H1 (cell line): ENCODE data around the gene HCK. TPM values are rescaled to one million over a fixed set of nuclear protein-coding genes. Genes with fewer than 3 reads are reported as not detected.

ENCODE experiments used
- ASH2L ChIP-seq: fragments of 200-600, 300-600 bp; sonication (generic); IDR thresholded peaks from one replicate; pipeline ENCODE4 v1.7.1; 2017; ENCODE audit warnings: low read length
- CEBPB ChIP-seq: IDR thresholded peaks from 2 replicates; pipeline ENCODE4 v1.6.1; 2012; ENCODE audit warnings: low read depth, low read length
- KDM1A ChIP-seq: fragments of 200-600, 300-600 bp; sonication (generic); IDR thresholded peaks from 2 replicates; pipeline ENCODE4 v1.7.1; 2016; ENCODE audit warnings: mild to moderate bottlenecking, low read length, borderline replicate concordance
- TAF7 ChIP-seq: optimal IDR thresholded peaks from 2 replicates; pipeline ENCODE3; 2011; ENCODE audit warnings: low read depth, mild to moderate bottlenecking, inconsistent platforms, low read length, moderate library complexity, borderline replicate concordance
- polyA plus RNA-seq, 7 experiments: library from polyadenylated mRNA; depleted of rRNA in 3 of 7; stranded (reverse) in 5 of 7; unstranded in 2 of 7; fragments of >200 nt in 5 of 7; fragments of 200-250 nt in 2 of 7; gene quantifications; 1 replicate in 5 of 7; 2 replicates in 1 of 7; 4 replicates in 1 of 7; pipeline versions ENCODE4 v1.2.1 to v1.2.3, GENCODE V29; 2011 to 2013; ENCODE audit warnings: missing spikeins in 2 of 7, mixed read lengths in 2 of 7
- total RNA-seq: library from RNA; stranded (reverse); fragmentation: NEBNext Ultra II Directional; extraction: Animal tissue kit (Norgen Biotek cat#: 25700); gene quantifications from 2 replicates; pipeline ENCODE4 v1.2.1, GENCODE V29; 2021
- TF ChIP-seq, protein P1 (sequence below): fragments of 300-600 bp; sonication (generic); IDR thresholded peaks from 2 replicates; pipeline ENCODE4 v1.7.1; 2012; ENCODE audit warnings: low read length, moderate library complexity, mild to moderate bottlenecking, inconsistent platforms; ENCODE audit not compliant: insufficient replicate concordance

Gene HCK
- total and polyA plus RNA-seq, 2 of the 8 experiments (the other 6 are each of a cell fraction or from before 2014, with no cell fraction given) = 0.37 to 4.3 TPM

DNA sequence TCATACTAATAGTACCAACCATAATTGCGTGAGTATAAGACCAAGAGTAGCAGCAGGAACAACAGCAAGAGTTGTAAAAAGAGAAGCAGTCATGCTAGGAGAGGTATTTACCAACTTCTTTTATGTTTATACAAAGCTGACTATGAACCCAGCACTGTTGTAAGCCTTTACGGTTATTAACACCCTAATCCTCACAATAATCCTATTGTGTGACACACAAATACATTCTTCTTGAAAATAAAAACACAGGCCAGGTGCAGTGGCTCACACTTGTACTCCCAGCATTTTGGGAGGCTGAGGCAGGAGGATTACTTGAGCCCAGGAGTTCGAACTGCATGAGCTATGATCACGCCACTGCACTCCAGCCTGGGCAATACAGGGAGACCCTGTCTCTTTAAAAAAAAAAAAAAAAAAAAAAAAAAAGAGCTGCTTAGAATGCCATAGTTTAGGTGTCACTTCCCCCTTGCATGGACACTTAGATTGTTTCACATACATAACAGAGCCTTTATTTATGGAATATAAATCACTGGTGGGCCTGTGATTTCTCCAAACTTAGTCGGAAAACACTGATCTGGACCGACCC lies 20.2 kb downstream of the HCK start (continued):
- TF ChIP-seq, protein P1, sequence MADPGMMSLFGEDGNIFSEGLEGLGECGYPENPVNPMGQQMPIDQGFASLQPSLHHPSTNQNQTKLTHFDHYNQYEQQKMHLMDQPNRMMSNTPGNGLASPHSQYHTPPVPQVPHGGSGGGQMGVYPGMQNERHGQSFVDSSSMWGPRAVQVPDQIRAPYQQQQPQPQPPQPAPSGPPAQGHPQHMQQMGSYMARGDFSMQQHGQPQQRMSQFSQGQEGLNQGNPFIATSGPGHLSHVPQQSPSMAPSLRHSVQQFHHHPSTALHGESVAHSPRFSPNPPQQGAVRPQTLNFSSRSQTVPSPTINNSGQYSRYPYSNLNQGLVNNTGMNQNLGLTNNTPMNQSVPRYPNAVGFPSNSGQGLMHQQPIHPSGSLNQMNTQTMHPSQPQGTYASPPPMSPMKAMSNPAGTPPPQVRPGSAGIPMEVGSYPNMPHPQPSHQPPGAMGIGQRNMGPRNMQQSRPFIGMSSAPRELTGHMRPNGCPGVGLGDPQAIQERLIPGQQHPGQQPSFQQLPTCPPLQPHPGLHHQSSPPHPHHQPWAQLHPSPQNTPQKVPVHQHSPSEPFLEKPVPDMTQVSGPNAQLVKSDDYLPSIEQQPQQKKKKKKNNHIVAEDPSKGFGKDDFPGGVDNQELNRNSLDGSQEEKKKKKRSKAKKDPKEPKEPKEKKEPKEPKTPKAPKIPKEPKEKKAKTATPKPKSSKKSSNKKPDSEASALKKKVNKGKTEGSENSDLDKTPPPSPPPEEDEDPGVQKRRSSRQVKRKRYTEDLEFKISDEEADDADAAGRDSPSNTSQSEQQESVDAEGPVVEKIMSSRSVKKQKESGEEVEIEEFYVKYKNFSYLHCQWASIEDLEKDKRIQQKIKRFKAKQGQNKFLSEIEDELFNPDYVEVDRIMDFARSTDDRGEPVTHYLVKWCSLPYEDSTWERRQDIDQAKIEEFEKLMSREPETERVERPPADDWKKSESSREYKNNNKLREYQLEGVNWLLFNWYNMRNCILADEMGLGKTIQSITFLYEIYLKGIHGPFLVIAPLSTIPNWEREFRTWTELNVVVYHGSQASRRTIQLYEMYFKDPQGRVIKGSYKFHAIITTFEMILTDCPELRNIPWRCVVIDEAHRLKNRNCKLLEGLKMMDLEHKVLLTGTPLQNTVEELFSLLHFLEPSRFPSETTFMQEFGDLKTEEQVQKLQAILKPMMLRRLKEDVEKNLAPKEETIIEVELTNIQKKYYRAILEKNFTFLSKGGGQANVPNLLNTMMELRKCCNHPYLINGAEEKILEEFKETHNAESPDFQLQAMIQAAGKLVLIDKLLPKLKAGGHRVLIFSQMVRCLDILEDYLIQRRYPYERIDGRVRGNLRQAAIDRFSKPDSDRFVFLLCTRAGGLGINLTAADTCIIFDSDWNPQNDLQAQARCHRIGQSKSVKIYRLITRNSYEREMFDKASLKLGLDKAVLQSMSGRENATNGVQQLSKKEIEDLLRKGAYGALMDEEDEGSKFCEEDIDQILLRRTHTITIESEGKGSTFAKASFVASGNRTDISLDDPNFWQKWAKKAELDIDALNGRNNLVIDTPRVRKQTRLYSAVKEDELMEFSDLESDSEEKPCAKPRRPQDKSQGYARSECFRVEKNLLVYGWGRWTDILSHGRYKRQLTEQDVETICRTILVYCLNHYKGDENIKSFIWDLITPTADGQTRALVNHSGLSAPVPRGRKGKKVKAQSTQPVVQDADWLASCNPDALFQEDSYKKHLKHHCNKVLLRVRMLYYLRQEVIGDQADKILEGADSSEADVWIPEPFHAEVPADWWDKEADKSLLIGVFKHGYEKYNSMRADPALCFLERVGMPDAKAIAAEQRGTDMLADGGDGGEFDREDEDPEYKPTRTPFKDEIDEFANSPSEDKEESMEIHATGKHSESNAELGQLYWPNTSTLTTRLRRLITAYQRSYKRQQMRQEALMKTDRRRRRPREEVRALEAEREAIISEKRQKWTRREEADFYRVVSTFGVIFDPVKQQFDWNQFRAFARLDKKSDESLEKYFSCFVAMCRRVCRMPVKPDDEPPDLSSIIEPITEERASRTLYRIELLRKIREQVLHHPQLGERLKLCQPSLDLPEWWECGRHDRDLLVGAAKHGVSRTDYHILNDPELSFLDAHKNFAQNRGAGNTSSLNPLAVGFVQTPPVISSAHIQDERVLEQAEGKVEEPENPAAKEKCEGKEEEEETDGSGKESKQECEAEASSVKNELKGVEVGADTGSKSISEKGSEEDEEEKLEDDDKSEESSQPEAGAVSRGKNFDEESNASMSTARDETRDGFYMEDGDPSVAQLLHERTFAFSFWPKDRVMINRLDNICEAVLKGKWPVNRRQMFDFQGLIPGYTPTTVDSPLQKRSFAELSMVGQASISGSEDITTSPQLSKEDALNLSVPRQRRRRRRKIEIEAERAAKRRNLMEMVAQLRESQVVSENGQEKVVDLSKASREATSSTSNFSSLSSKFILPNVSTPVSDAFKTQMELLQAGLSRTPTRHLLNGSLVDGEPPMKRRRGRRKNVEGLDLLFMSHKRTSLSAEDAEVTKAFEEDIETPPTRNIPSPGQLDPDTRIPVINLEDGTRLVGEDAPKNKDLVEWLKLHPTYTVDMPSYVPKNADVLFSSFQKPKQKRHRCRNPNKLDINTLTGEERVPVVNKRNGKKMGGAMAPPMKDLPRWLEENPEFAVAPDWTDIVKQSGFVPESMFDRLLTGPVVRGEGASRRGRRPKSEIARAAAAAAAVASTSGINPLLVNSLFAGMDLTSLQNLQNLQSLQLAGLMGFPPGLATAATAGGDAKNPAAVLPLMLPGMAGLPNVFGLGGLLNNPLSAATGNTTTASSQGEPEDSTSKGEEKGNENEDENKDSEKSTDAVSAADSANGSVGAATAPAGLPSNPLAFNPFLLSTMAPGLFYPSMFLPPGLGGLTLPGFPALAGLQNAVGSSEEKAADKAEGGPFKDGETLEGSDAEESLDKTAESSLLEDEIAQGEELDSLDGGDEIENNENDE = no peak
- TF ChIP-seq ASH2L (no peak), KDM1A (no peak), CEBPB (no peak), TAF7 (no peak)
